Esophagus muscularis mucosa (tissue), 4 donors: ENCODE data around the gene SOX2.

Experiments
- CTCF ChIP-seq, 3 experiments: fragments of 200-600 bp in 2 of 3; fragments of 450-650 bp in 1 of 3; sonication (generic) in 2 of 3; IDR thresholded peaks; one replicate each; pipeline ENCODE4 v1.5.1; 2017 to 2019; ENCODE audit warnings: antibody characterized with exemption in 3 of 3, mild to moderate bottlenecking in 2 of 3, moderate library complexity in 1 of 3
- EP300 ChIP-seq: sonication (generic); formaldehyde crosslinking; IDR thresholded peaks from one replicate; pipeline ENCODE4 v1.6.1; 2017; ENCODE audit warnings: antibody characterized with exemption
- POLR2A ChIP-seq: fragments of 450-650 bp; IDR thresholded peaks from one replicate; pipeline ENCODE4 v1.6.1; 2017; ENCODE audit warnings: antibody characterized with exemption, moderate library complexity, mild to moderate bottlenecking, low read depth
- POLR2AphosphoS5 ChIP-seq, 2 donors: sonication (generic); formaldehyde crosslinking; IDR thresholded peaks; one replicate each; pipeline ENCODE4 v1.6.1; 2017; ENCODE audit warnings: antibody characterized with exemption in 2 of 2

DNA sequence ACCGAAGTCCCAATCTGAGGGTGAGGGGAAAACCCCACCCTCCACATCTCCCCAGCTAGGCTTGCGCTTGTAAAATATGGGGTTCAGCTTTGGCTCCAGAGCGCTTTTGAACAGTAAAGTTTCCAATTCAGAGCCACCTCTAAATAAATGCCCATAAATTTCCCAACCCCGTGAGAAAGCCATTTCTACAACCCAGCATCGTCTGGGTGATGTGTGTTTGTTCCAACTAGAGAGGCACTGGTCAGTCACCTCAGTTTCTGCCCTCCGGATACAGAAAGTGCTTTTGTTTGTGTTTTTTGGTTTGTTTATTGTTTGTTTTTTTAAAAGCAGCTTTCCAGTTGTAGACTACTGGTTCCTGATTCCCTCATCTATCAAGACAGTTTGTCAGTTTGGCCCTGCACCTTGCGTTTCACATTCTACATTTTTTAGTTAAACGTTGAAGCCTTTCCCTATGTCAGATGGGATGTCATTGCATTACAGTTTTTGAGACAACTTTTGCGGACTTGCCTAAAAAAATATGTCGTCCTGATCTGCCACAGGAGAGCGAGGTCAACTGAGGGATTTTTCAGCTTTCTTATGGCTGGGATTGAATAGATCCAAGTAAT, 15.0 kb upstream of the SOX2 start:
- TF ChIP-seq CTCF (IDR thresholded peaks at IDR 0.05) (no peak), POLR2A (no peak), EP300 (no peak), POLR2AphosphoS5 (IDR thresholded peaks at IDR 0.05) (no peak)
